ENCODE measurements around the gene LIN37. TPM values are rescaled to one million over a fixed set of nuclear protein-coding genes. Genes with fewer than 3 reads are reported as not detected.

Gene LIN37
- total RNA-seq, 1 experiment from 2014 or later = 5.9 TPM

DNA sequence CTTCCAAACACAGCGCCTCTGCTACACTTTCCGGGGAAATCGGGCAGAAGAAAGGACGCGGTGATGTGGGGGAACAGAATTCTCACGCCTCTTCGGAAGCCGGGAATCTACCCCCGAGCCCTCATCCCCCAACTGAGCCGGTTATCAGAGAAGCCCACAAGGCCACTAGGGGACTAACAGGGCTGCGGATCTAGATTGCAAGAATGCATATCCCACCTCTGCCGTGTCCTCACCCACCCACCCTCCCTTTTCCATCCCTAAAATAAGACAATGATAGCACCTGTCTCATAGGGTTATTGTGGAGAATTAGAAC is 7.2 kb upstream of the LIN37 start:
- no peaks in the 10 kb centered on the region for H3K79me1 ChIP-seq (ENCODE audit: insufficient read depth, low read depth, low read length, poor library complexity, severe bottlenecking)
- H3K4me2 ChIP-seq (ENCODE audit: insufficient read depth, insufficient read length, low read length) = peak overlapping the region; percentile 58
- peaks cover 1% of the 10 kb centered on the region; the same call in 1 of the 2 replicates for H3K4me1 ChIP-seq (ENCODE audit: insufficient read depth, low read length)
- no peaks in the 10 kb centered on the region for H4K20me1 ChIP-seq (ENCODE audit: control insufficient read depth, insufficient read depth, insufficient read length)
- H3K23ac ChIP-seq (ENCODE audit: insufficient read length, low read depth, low read length) = no peak overlapping the region
- H3K79me2 ChIP-seq (ENCODE audit: insufficient read depth, low read length) = no peaks in the 10 kb centered on the region
- Mint-ChIP-seq H3K27me3 (ENCODE audit: low read depth) (no peaks in the 10 kb centered on the region), H3K4me3 (peak overlapping the region; percentile 71 to 90), H3K4me1 (peaks cover 16 to 26% of the 10 kb centered on the region in 2 experiments), H3K27ac (peak overlapping the region; percentile 93 to 99 (median 97)), H3K36me3 (ENCODE audit: insufficient read depth in 1 of 3, low read depth in 3 of 3) (peaks cover 23 to 36% (median 28%) of the 10 kb centered on the region in 3 experiments; a peak in 6 of 7 replicates), H3K9me3 (no peaks in the 10 kb centered on the region)
- no peak overlapping the region for H4K8ac ChIP-seq (replicated peaks; ENCODE audit: insufficient read length, low read depth, low read length)
- H2BK120ac ChIP-seq (ENCODE audit: low read depth, low read length, poor library complexity, severe bottlenecking) = no peak overlapping the region
- H3K27ac ChIP-seq (ENCODE audit: insufficient read length, low read depth, low read length) = no peak overlapping the region
- no peak overlapping the region for H4K91ac ChIP-seq (ENCODE audit: insufficient read length, low read depth, low read length)
- no peak for DNase-seq
- H2AFZ ChIP-seq (ENCODE audit: low read length) = no peak overlapping the region
- H3K14ac ChIP-seq (ENCODE audit: insufficient read depth, low read length) = peak overlapping the region; percentile 25; the same call in 1 of the 2 replicates
- no peak overlapping the region for H2BK15ac ChIP-seq (ENCODE audit: low read depth, low read length)
- H3K9ac ChIP-seq (ENCODE audit: extremely low read depth, insufficient read length, low read length) = peak overlapping the region; percentile 11
- H2AK5ac ChIP-seq (ENCODE audit: insufficient read length, low read length) = no peak overlapping the region
- H3K18ac ChIP-seq (ENCODE audit: insufficient read length, low read depth, low read length) = no peak overlapping the region
- no peak overlapping the region for H2BK20ac ChIP-seq (ENCODE audit: low read depth, low read length, poor library complexity, severe bottlenecking)
- no peaks in the 10 kb centered on the region for H3K9me3 ChIP-seq (ENCODE audit: control insufficient read depth, low read depth, low read length)
- TF ChIP-seq, protein P1, sequence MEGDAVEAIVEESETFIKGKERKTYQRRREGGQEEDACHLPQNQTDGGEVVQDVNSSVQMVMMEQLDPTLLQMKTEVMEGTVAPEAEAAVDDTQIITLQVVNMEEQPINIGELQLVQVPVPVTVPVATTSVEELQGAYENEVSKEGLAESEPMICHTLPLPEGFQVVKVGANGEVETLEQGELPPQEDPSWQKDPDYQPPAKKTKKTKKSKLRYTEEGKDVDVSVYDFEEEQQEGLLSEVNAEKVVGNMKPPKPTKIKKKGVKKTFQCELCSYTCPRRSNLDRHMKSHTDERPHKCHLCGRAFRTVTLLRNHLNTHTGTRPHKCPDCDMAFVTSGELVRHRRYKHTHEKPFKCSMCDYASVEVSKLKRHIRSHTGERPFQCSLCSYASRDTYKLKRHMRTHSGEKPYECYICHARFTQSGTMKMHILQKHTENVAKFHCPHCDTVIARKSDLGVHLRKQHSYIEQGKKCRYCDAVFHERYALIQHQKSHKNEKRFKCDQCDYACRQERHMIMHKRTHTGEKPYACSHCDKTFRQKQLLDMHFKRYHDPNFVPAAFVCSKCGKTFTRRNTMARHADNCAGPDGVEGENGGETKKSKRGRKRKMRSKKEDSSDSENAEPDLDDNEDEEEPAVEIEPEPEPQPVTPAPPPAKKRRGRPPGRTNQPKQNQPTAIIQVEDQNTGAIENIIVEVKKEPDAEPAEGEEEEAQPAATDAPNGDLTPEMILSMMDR (conservative IDR thresholded peaks at IDR 0.05) = peak; percentile 57; the same call in 2 of the 3 replicates
- H3K27me3 ChIP-seq (ENCODE audit: insufficient read depth, low read length) = no peaks in the 10 kb centered on the region
- H3K4ac ChIP-seq (ENCODE audit: low read depth, low read length) = no peak overlapping the region
- no peak overlapping the region for H3T11ph ChIP-seq (ENCODE audit: low read length)
- no peak overlapping the region for H2BK12ac ChIP-seq (ENCODE audit: insufficient read length, low read depth, low read length)
- H2BK5ac ChIP-seq (ENCODE audit: insufficient read length, low read length) = no peak overlapping the region
- no CpG with 5 or more reads among the region's 12 CpGs for WGBS (ENCODE audit: extremely low coverage, insufficient read length, low lambda C conversion rate)
- H4K5ac ChIP-seq (ENCODE audit: insufficient read length, low read depth, low read length) = no peak overlapping the region
- H3K23me2 ChIP-seq (ENCODE audit: insufficient read length, low read depth, low read length, poor library complexity, severe bottlenecking) = peaks cover 17% of the 10 kb centered on the region
- H3K56ac ChIP-seq (ENCODE audit: insufficient read length, low read depth, low read length) = no peak overlapping the region

Measured in H9 (cell line).